SJSA1 (cell line): ENCODE measurements around the gene LHX1. TPM values are rescaled to one million over a fixed set of nuclear protein-coding genes. Genes with fewer than 3 reads are reported as not detected.

ENCODE experiments used
- DNase-seq, 2 experiments: peaks; one replicate each; pipeline ENCODE4 v3.0.0-alpha.2; 2015 to 2020; ENCODE audit warnings: low spot score in 2 of 2, low read depth in 1 of 2
- H3K27ac ChIP-seq: fragments of 250-450 bp; sonication (Bioruptor Pico); 2 replicates; pipeline ENCODE4 v1.5.1; 2020; ENCODE audit warnings: mild to moderate bottlenecking, moderate library complexity
- H3K27me3 ChIP-seq: fragments of 250-450 bp; sonication (Bioruptor Pico); replicated peaks from 2 replicates; pipeline ENCODE4 v1.5.1; 2020; ENCODE audit warnings: mild to moderate bottlenecking, moderate library complexity
- H3K36me3 ChIP-seq: fragments of 250-450 bp; sonication (Bioruptor Pico); 2 replicates; pipeline ENCODE4 v1.5.1; 2020; ENCODE audit warnings: mild to moderate bottlenecking
- H3K4me1 ChIP-seq: fragments of 250-450 bp; sonication (Bioruptor Pico); replicated peaks from 2 replicates; pipeline ENCODE4 v1.6.1; 2021; ENCODE audit warnings: mild to moderate bottlenecking
- H3K4me3 ChIP-seq: fragments of 250-450 bp; sonication (Bioruptor Pico); 2 replicates; pipeline ENCODE4 v1.5.1; 2020; ENCODE audit warnings: mild to moderate bottlenecking
- H3K9me3 ChIP-seq: fragments of 250-450 bp; sonication (Bioruptor Pico); replicated peaks from 2 replicates; pipeline ENCODE4 v1.5.1; 2020; ENCODE audit warnings: mild to moderate bottlenecking
- total RNA-seq: library from RNA; depleted of rRNA; stranded (reverse); fragments of >200 nt; shearing (Covaris generic); gene quantifications from 2 replicates; pipeline ENCODE4 v1.2.3, GENCODE V29; 2014; rRNA removed

The LHX1 gene
- not detected in 2 replicates for total RNA-seq

DNA sequence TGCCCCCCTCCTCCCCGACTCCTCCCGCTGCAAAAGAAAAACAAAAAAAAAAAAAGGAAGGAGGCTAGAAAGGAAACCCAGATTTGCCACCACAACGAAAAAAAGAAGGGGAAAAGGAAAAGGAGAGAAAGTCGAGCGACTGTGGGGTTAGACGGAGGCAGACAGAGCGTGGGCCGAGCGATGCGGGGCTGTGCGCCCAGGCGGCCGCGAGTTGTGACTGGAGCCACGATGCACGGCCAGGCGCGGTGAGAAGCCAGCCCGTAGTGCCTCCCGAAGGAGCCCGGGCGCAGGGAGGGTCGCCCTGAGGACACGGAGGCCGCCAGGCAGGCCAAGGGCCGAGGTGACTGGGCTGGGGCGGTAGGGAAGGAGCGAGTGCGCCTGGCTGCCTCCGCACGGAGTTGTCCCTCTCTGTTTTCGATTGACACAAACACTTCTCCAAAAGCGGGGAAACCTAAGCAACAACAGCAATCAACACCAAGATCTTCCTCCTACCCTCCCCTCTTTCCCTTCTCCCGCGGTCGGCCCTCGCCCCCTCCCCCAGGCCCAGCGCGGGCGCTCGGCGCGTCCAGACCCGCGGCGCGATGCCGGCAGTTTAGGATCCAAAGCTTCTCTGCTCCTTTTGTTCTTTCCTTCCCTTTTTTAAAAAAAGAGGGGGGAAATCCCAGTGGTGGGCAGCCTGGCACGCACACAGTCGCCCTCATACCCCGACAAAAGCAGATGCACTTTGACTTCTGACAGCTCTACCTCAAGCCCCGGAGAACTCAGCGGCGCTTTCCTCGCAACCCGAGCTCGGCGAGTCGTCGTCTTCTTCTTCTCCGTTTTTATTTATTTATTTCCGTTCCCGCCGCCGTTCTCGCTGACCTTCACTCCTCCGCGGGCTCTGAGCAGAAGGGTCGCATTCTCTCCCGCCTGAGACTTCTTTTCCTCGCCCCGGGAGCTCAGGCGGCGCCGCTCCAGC, at the start of gene LHX1:
LHX1 (plus strand) TSS at position 475 of the 958 bp plus-strand sequence. CDS start 723 bp downstream, outside the sequence.
- DNase-seq = no peak
- peak within 1 kb of the TSS; percentile 27 for H3K4me3 ChIP-seq
- peaks cover 34% of the 10 kb centered on the region for H3K4me1 ChIP-seq
- H3K36me3 ChIP-seq = no peaks in the 10 kb centered on the region
- peaks cover 8% of the 10 kb centered on the region for H3K9me3 ChIP-seq
- H3K27ac ChIP-seq = no peak within 1 kb of the TSS
- H3K27me3 ChIP-seq = peaks cover 95% of the 10 kb centered on the region

GRCh38 chr17:36888236-36888951, 48.9 kb upstream of the LHX1 start:
- no peak overlapping the region for H3K27ac ChIP-seq
- no peak for DNase-seq

GRCh38 chr17:36889770-36890349, 47.4 kb upstream of the LHX1 start:
- Histone ChIP-seq H3K27ac (no peak overlapping the region), H3K4me1 (no peaks in the 10 kb centered on the region), H3K4me3 (no peak overlapping the region), H3K9me3 (no peaks in the 10 kb centered on the region), H3K27me3 (peaks cover 5% of the 10 kb centered on the region; the same call in 1 of the 2 replicates), H3K36me3 (no peaks in the 10 kb centered on the region)
- no peak for DNase-seq

More at GRCh38 chr17:36888236-36888951, 48.9 kb upstream of the LHX1 start:
- no peaks in the 10 kb centered on the region for H3K4me1 ChIP-seq
- peaks cover 5% of the 10 kb centered on the region; the same call in 1 of the 2 replicates for H3K27me3 ChIP-seq
- no peaks in the 10 kb centered on the region for H3K9me3 ChIP-seq
- H3K36me3 ChIP-seq = no peaks in the 10 kb centered on the region
- no peak overlapping the region for H3K4me3 ChIP-seq

DNA sequence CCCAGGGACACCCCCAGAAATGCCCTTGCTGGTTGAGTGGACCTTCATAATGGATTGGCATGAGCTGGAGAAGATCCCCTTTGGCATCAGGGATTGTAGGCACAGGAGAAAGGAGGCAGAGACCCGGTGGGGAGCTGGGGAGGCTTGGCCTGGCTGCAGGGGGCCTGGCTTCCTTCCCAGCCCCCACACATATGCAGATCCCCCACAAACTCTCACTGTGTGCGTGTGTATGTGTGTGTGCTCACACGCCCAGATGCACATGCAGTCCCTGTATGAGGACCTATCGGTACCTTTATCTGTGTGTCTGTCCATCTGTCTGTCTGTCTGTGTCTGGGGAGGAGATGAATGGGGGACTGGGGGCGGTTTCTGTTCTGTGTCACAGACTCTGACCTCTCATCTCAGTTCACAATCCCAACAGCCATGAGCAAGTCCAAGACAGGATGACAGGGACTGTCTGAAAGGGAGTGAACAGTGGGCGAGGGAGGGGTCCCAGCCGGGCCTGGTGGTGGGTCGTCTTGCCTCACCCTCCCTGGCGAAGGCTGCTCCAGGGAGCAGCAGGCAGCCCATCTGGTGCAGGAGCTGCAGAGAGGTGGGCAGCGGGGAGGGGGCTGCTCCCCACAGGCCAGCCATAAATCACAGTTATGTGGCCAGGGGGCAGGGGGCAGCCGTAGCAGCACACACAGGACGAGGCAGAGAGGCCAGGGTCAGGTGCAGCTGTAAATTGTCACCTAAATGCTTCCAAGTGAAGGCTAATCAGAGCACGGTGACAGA, 46.7 kb upstream of the LHX1 start:
- no peak overlapping the region for H3K27ac ChIP-seq
- no peak overlapping the region for H3K4me3 ChIP-seq

DNA sequence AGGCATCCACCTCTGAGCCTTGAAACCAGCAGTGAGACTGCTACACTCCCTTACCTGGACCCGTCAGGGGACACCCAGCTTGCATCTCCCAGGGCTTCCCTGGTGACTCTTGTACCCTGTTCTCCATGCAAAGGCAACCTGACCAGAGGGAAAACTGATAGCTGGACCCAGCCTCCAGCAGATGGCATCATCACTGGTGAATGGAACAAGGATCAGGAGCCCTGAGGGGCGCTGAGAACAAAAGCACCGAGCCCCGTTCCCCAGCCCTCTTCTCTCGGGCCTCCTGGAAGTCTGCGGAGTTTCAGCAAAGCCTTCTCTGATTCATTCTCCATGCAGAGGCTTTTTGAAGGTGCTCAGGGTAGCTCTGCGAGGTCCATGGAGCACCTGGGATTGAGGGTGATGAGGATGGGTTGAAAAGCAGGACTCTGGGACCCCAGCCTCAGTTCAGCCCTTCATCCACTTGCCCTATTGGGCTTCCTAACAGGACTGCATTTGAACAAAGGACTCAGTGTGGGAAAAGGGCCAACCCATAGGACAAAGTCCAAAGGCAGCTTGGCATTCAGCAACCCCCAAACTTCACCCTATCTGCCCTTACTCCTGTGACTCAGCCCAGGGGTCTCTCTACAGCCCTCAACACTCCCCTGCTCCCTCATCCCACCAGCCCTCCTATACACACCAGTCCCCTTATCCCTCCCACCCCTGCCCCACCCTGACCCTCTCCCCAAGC, 45.0 kb upstream of the LHX1 start:
- Histone ChIP-seq H3K36me3 (no peaks in the 10 kb centered on the region), H3K27me3 (peaks cover under 1% of the 10 kb centered on the region; the same call in 1 of the 2 replicates), H3K9me3 (no peaks in the 10 kb centered on the region), H3K4me1 (no peaks in the 10 kb centered on the region), H3K4me3 (no peak overlapping the region), H3K27ac (no peak overlapping the region)
- DNase-seq = no peak

More for the DNA sequence above, 46.7 kb upstream of the LHX1 start:
- no peaks in the 10 kb centered on the region for H3K4me1 ChIP-seq
- no peak for DNase-seq
- H3K27me3 ChIP-seq = peaks cover 5% of the 10 kb centered on the region; the same call in 1 of the 2 replicates
- no peaks in the 10 kb centered on the region for H3K9me3 ChIP-seq
- H3K36me3 ChIP-seq = no peaks in the 10 kb centered on the region

DNA sequence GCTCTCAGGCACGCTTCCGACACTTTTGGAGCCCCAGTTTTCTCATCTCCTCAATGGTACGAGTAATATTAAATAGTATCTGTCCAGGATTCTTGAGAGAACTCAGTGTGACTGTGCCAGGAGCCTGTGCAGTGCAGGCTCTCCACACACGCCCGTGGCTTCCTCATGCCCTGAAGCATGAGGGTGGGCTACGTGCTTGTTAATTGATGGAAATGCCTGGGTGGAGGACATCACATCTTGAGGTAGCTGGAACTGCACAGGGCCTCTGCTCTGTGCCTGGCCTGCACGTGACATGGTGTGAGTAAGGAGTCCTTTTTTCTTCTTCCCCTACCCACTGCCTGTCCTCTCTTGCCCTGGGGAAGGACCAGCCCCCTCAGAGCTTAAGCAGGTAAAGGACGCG, 43.1 kb upstream of the LHX1 start:
- Histone ChIP-seq H3K4me3 (no peak overlapping the region), H3K27ac (no peak overlapping the region), H3K36me3 (no peaks in the 10 kb centered on the region), H3K27me3 (no peaks in the 10 kb centered on the region), H3K9me3 (no peaks in the 10 kb centered on the region), H3K4me1 (no peaks in the 10 kb centered on the region)
- no peak for DNase-seq

DNA sequence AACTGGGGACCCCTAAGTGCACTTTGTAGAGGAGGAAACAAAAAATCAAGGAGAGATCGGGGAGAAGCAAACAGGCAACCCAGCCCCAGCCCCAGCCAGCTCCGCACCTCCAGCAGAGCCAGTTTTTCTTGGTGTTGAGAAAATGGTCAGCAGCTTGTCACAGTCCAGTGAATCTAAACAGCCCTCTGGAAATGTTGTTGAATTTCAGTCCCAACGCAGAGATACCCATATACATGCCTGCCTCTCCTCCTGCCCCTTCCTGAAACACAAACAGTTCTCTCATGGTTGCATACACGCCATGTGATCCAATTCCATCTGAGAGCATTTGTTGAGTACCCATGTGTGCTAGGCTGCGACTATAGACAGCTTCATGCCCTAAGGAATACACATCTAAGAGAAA, 42.4 kb upstream of the LHX1 start:
- Histone ChIP-seq H3K36me3 (no peaks in the 10 kb centered on the region), H3K4me3 (no peak overlapping the region), H3K27ac (no peak overlapping the region), H3K27me3 (no peaks in the 10 kb centered on the region), H3K4me1 (no peaks in the 10 kb centered on the region), H3K9me3 (no peaks in the 10 kb centered on the region)
- DNase-seq = no peak

- Histone ChIP-seq H3K27ac (no peak overlapping the region), H3K9me3 (no peaks in the 10 kb centered on the region), H3K36me3 (no peaks in the 10 kb centered on the region), H3K4me3 (no peak overlapping the region), H3K27me3 (no peaks in the 10 kb centered on the region), H3K4me1 (peaks cover 5% of the 10 kb centered on the region)
- DNase-seq = no peak
These were observed 37.8 kb upstream of the LHX1 start for GRCh38 chr17:36899250-36900159.

- H3K4me1 ChIP-seq = peaks cover 5% of the 10 kb centered on the region
These were observed 37.1 kb upstream of the LHX1 start for GRCh38 chr17:36900160-36900512.

DNA sequence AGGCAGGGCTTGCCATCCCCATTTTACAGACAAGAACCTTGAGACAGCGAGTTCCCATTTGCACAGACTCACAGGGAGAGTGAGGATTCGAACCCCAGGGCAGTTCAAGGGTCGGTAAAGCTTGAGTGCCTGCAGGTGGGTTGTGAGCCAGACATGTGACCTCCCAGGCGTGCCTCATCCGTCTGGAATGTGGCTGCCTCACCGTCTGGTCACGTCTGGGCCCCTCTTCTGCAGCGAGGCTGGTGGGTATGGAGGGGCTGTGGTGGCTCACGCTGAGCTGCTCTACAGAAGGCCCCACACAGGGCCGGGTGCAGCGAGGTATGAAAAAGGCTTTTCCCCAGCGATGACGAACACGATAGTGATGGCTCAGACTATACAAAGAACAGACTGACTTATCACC, 35.8 kb upstream of the LHX1 start:
- peaks cover 5% of the 10 kb centered on the region for H3K4me1 ChIP-seq
- no peaks in the 10 kb centered on the region for H3K9me3 ChIP-seq
- H3K27ac ChIP-seq = no peak overlapping the region
- no peak overlapping the region for H3K4me3 ChIP-seq
- no peaks in the 10 kb centered on the region for H3K36me3 ChIP-seq
- no peaks in the 10 kb centered on the region for H3K27me3 ChIP-seq
- DNase-seq = peak; percentile 40 to 63

More at GRCh38 chr17:36900160-36900512, 37.1 kb upstream of the LHX1 start:
- DNase-seq = no peak
- H3K36me3 ChIP-seq = no peaks in the 10 kb centered on the region
- H3K27me3 ChIP-seq = no peaks in the 10 kb centered on the region
- no peaks in the 10 kb centered on the region for H3K9me3 ChIP-seq
- no peak overlapping the region for H3K4me3 ChIP-seq
- no peak overlapping the region for H3K27ac ChIP-seq

- no peaks in the 10 kb centered on the region for H3K4me1 ChIP-seq
- DNase-seq = no peak
- H3K27me3 ChIP-seq = 0 out of 2 replicates have a peak, but pooled peaks cover 5% of the 10 kb centered on the region
These were observed 29.9 kb upstream of the LHX1 start for GRCh38 chr17:36907407-36907806.

DNA sequence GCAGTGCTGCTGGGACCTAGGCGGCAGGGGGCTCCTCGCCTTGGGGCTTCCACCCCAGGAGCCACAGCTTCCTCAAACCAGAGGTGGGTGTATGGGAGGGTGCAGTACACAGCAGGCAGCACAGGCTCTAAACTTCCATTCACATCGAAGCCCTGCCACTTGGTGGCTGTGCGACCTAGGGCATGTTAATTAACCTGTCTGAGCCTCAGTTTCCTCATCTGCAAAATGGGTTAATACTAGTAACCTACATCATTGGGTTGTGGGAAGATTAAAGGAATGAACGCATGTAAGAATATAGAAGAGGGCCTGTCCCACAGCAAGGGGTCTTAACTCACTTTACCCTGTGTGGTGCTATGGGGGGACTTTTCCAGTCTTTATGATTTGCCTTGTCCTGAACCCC, 26.8 kb upstream of the LHX1 start:
- DNase-seq = no peak
- no peaks in the 10 kb centered on the region for H3K9me3 ChIP-seq
- H3K4me3 ChIP-seq = no peak overlapping the region
- H3K27me3 ChIP-seq = 0 out of 2 replicates have a peak, but pooled peaks cover 5% of the 10 kb centered on the region
- no peak overlapping the region for H3K27ac ChIP-seq
- no peaks in the 10 kb centered on the region for H3K36me3 ChIP-seq
- no peaks in the 10 kb centered on the region for H3K4me1 ChIP-seq

More at GRCh38 chr17:36907407-36907806, 29.9 kb upstream of the LHX1 start:
- H3K4me3 ChIP-seq = no peak overlapping the region
- H3K27ac ChIP-seq = no peak overlapping the region
- no peaks in the 10 kb centered on the region for H3K9me3 ChIP-seq
- H3K36me3 ChIP-seq = no peaks in the 10 kb centered on the region
